ENCODE data around the gene CD2.

DNA sequence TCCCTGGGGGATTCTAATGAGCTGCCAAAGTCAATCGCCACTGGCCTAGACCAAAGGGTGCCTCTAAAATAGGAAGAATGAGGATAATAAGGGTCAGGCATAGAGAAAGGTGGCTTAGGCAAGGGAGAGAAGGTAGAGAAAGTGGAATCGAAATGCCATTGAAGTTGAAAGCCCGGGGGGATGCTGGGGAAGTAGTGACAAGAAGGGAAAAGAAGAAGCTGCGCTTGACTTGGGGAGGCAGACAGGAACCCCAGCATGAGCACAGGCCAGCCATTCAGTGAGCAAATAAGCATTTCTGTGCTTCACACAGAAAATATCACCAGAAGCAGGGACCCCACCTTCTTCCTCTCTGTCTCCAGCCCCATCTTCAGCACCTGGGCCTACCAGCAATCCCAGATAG lies 1.5 kb downstream of the CD2 start:
- TF ChIP-seq POLR2A (IDR thresholded peaks at IDR 0.05) = no peak
- TF ChIP-seq, protein P1, sequence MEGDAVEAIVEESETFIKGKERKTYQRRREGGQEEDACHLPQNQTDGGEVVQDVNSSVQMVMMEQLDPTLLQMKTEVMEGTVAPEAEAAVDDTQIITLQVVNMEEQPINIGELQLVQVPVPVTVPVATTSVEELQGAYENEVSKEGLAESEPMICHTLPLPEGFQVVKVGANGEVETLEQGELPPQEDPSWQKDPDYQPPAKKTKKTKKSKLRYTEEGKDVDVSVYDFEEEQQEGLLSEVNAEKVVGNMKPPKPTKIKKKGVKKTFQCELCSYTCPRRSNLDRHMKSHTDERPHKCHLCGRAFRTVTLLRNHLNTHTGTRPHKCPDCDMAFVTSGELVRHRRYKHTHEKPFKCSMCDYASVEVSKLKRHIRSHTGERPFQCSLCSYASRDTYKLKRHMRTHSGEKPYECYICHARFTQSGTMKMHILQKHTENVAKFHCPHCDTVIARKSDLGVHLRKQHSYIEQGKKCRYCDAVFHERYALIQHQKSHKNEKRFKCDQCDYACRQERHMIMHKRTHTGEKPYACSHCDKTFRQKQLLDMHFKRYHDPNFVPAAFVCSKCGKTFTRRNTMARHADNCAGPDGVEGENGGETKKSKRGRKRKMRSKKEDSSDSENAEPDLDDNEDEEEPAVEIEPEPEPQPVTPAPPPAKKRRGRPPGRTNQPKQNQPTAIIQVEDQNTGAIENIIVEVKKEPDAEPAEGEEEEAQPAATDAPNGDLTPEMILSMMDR (IDR thresholded peaks at IDR 0.05) = no peak
